ENCODE results near the gene EPS8L3.

DNA sequence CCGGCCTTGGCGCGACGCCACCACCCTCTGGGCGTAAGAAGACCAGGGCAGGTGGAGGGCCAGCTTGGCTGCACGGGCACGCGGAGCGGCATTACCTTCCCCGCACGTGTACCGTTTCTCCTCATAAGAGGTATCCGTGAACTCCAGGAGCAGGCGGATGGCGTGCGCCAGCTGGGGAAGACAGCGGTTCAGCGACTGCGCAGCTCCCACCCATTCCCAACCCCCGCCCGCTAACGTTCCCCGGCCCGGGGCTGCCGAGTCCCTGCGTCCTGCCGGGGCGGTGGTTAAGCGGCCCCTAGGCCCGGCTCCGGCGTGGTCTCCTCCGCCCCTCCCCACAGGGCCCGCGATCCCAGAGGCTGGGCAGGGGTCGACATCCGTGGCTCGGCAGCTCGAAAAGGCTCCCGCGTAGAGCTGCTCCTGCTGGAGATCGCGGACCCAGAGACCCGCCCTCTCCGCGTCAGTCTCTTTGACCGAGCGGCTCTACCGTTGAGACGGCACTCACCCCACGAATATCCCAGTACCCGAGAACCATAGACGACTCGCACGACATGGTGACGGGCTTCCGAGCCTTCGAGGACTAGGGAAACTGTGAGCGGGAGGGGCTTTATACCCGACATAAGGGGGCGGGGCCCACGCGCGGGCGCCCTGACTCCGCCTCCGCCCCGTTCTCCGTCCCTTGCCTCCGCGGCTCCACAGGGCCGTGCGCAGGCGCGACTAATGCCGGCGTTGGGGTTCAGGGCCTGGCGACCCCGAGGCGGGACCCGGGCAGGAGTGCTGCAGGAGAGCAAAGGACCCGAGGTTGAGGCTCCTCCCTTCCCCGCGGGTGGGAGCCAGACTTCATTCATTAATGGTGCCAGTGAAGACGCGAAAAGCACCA lies 23.7 kb downstream of the EPS8L3 start:
- TF ChIP-seq CTCF (IDR thresholded peaks at IDR 0.05) (no peak), POLR2A (IDR thresholded peaks at IDR 0.05) (peak in 1 of 2 donors; percentile 88)
